ENCODE data around the gene PCSK5. TPM values are rescaled to one million over a fixed set of nuclear protein-coding genes. Genes with fewer than 3 reads are reported as not detected.

Gene PCSK5
- total and polyA plus RNA-seq, 2 donors (not counting 3 experiments of a cell fraction or from before 2014, with no cell fraction given): 2.6 to 4.8 TPM

GRCh38 chr9:76038431-76038830 lies 148.0 kb downstream of the PCSK5 start:
- FAIRE-seq (no peak), DNase-seq (ENCODE audit: low read depth, low spot score) (no peak)
- Histone ChIP-seq H3K4me3 (replicated peaks in 1 of 3; ENCODE audit: insufficient read depth in 1 of 3, low read depth in 1 of 3, low read length in 3 of 3) (no peak overlapping the region), H3K9ac (replicated peaks; ENCODE audit: extremely low read depth, insufficient read depth, low read length) (no peak overlapping the region), H3K9me1 (replicated peaks; ENCODE audit: control insufficient read depth, extremely low read depth, insufficient read depth, low read length) (no peaks in the 10 kb centered on the region), H4K20me1 (replicated peaks; ENCODE audit: control insufficient read depth, extremely low read depth, insufficient read depth, low read length) (no peaks in the 10 kb centered on the region), H3K9me3 (replicated peaks; ENCODE audit: control insufficient read depth, insufficient read depth, low read length) (no peaks in the 10 kb centered on the region), H3K4me2 (ENCODE audit: insufficient read depth, low read length) (no peak overlapping the region), H3K27me3 (ENCODE audit: control insufficient read depth in 2 of 2, insufficient read depth in 2 of 2, low read length in 2 of 2) (no peaks in the 10 kb centered on the region), H2AFZ (ENCODE audit: low read depth, low read length) (no peak overlapping the region), H3K36me3 (ENCODE audit: control insufficient read depth in 2 of 2, extremely low read depth in 1 of 2, insufficient read depth in 2 of 2, low read length in 2 of 2) (no peaks in the 10 kb centered on the region), H3K79me2 (ENCODE audit: control insufficient read depth, insufficient read depth, low read length) (no peaks in the 10 kb centered on the region), H3K4me1 (ENCODE audit: control insufficient read depth, extremely low read depth, insufficient read depth, low read length) (no peaks in the 10 kb centered on the region), H3K27ac (ENCODE audit: insufficient read depth, low read depth, low read length) (no peak overlapping the region)
- dilution Hi-C loops (cut with MboI; ENCODE audit: extremely low pct_ligation_motif_present, low sequenced_read_pairs) (no loop called here), intact Hi-C loops (cut with micrococcal nuclease) (no loop called here)
- ChIA-PET CTCF (no interaction called here), POLR2A (no interaction called here)
- no TSS peak for BruUV-seq (replicated peaks)
- TF ChIP-seq GATA2 (IDR thresholded peaks at IDR 0.05; ENCODE audit: insufficient read depth, insufficient read length, low read depth, low read length) (no peak), MYC (IDR thresholded peaks at IDR 0.05; ENCODE audit: low read depth, low read length) (no peak), JUN (IDR thresholded peaks at IDR 0.05; ENCODE audit: borderline replicate concordance, insufficient read depth, insufficient read length, low read depth) (no peak), POLR2AphosphoS5 (IDR thresholded peaks at IDR 0.05; ENCODE audit: insufficient read depth, low read depth, low read length) (no peak), POLR2A (IDR thresholded peaks at IDR 0.05; ENCODE audit: low read depth, low read length) (no peak), EZH2 (IDR thresholded peaks at IDR 0.05; ENCODE audit: borderline replicate concordance, low read depth, low read length, severe bottlenecking) (no peak), FOS (IDR thresholded peaks at IDR 0.05; ENCODE audit: borderline replicate concordance, insufficient read depth, low read length) (no peak), CTCF (IDR thresholded peaks at IDR 0.05; ENCODE audit: extremely low read depth in 1 of 2, insufficient read depth in 1 of 2, low read depth in 1 of 2, low read length in 2 of 2) (no peak)
- TF ChIP-seq, protein P1, sequence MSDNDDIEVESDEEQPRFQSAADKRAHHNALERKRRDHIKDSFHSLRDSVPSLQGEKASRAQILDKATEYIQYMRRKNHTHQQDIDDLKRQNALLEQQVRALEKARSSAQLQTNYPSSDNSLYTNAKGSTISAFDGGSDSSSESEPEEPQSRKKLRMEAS (IDR thresholded peaks at IDR 0.05; ENCODE audit: insufficient read depth, insufficient read length): no peak
